Loucy (cell line): ENCODE measurements around the gene NLGN4X.

Experiments used
- CTCF ChIP-seq: fragments of 200-600 bp; sonication (generic); conservative IDR thresholded peaks from 2 replicates; pipeline ENCODE4 v1.5.1; 2014; ENCODE audit warnings: mild to moderate bottlenecking, antibody characterized with exemption, low read length
- EZH2phosphoT487 ChIP-seq: fragments of 200-600 bp; IDR thresholded peaks from 2 replicates; pipeline ENCODE4 v1.6.1; 2018; ENCODE audit warnings: antibody characterized with exemption, mild to moderate bottlenecking, moderate library complexity, borderline replicate concordance

- TF ChIP-seq CTCF (no peak), EZH2phosphoT487 (no peak)
Observed at GRCh38 chrX:5870238-5870637, 358.4 kb downstream of the NLGN4X start.
